ENCODE data around the gene SLA2.

GRCh38 chr20:36569847-36570429, 76.1 kb downstream of the SLA2 start:
- TF ChIP-seq, protein P1, sequence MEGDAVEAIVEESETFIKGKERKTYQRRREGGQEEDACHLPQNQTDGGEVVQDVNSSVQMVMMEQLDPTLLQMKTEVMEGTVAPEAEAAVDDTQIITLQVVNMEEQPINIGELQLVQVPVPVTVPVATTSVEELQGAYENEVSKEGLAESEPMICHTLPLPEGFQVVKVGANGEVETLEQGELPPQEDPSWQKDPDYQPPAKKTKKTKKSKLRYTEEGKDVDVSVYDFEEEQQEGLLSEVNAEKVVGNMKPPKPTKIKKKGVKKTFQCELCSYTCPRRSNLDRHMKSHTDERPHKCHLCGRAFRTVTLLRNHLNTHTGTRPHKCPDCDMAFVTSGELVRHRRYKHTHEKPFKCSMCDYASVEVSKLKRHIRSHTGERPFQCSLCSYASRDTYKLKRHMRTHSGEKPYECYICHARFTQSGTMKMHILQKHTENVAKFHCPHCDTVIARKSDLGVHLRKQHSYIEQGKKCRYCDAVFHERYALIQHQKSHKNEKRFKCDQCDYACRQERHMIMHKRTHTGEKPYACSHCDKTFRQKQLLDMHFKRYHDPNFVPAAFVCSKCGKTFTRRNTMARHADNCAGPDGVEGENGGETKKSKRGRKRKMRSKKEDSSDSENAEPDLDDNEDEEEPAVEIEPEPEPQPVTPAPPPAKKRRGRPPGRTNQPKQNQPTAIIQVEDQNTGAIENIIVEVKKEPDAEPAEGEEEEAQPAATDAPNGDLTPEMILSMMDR (IDR thresholded peaks at IDR 0.05) = no peak
- no peak for TF ChIP-seq POLR2A (IDR thresholded peaks at IDR 0.05)

Measured in uterus (tissue), 2 donors.